ENCODE measurements around the gene ZNF286A.
"Not testable (repeated sequence)": the region's sequence is repeated elsewhere in the genome, so short reads cannot be mapped to it uniquely, and the experiment has no call there.

DNA sequence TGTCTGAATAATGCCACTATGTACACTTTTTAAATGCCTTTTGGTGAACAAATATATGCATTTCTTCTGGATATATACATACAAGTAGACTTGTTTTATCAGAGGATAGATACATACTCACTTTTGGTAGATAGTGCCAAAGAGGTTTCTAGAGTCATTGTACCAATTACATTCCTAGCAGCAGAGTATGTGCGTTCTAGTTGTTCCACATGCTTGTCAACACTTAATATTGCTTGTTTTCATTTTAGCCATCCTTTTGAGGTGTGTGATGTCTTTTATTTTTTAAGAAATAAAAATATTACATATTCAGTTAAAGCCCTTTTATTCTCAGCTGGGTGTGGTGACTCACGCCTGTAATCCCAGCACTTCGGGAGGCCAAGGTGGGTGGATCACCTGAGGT is 9.3 kb downstream of the ZNF286A start:
- TF ChIP-seq POLR2A (IDR thresholded peaks at IDR 0.05), result not testable (repeated sequence)
- TF ChIP-seq, protein P1, sequence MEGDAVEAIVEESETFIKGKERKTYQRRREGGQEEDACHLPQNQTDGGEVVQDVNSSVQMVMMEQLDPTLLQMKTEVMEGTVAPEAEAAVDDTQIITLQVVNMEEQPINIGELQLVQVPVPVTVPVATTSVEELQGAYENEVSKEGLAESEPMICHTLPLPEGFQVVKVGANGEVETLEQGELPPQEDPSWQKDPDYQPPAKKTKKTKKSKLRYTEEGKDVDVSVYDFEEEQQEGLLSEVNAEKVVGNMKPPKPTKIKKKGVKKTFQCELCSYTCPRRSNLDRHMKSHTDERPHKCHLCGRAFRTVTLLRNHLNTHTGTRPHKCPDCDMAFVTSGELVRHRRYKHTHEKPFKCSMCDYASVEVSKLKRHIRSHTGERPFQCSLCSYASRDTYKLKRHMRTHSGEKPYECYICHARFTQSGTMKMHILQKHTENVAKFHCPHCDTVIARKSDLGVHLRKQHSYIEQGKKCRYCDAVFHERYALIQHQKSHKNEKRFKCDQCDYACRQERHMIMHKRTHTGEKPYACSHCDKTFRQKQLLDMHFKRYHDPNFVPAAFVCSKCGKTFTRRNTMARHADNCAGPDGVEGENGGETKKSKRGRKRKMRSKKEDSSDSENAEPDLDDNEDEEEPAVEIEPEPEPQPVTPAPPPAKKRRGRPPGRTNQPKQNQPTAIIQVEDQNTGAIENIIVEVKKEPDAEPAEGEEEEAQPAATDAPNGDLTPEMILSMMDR (IDR thresholded peaks at IDR 0.05), result not testable (repeated sequence)
